Peyer's patch (tissue), 4 donors: ENCODE measurements around the gene FNDC5.

Experiments
- CTCF ChIP-seq, 6 experiments: fragments of 450-650 bp in 4 of 6; fragments of 200-600 bp in 2 of 6; sonication (generic) in 1 of 6; IDR thresholded peaks; one replicate each; pipeline ENCODE4 v1.5.1; 2017 to 2019; ENCODE audit warnings: antibody characterized with exemption in 6 of 6, mild to moderate bottlenecking in 3 of 6, moderate library complexity in 1 of 6
- POLR2A ChIP-seq, 2 donors: fragments of 450-650 bp; IDR thresholded peaks; one replicate each; pipeline ENCODE4 v1.5.1; 2017; ENCODE audit warnings: antibody characterized with exemption in 2 of 2, mild to moderate bottlenecking in 2 of 2, moderate library complexity in 2 of 2

- peak; percentile 1 to 81 (median 58) for TF ChIP-seq CTCF (IDR thresholded peaks at IDR 0.05)
- no peak for TF ChIP-seq POLR2A (IDR thresholded peaks at IDR 0.05)
These were observed 21.9 kb upstream of the FNDC5 start for GRCh38 chr1:32892368-32893197.
